Measurements from ENCODE around the gene PDE4B.

The PDE4B gene

DNA sequence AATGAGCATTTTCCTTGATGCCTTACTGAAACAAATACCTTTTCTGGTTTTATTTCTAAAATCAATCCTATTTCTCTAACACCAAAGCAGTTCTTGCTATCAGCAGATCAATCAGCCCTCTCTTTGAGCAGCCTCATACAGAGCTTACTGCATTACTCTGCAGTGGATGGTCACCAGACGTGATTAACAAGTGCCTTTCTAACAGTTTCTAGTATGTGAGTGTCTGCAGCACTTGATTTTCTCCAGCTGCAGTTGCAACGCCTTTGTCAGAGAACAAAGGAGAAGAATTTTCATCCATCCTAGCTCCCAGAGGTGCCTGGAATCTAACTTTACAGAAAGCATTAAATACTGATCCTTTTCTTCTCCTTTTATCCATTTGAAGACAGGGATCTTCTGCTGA lies 563.9 kb downstream of the PDE4B start:
- H3K27ac ChIP-seq (ENCODE audit: low read length) = no peak overlapping the region
- H3K36me3 ChIP-seq (ENCODE audit: insufficient read depth, low read depth, low read length) = peaks cover 15% of the 10 kb centered on the region; the same call in 1 of the 2 replicates
- peak overlapping the region; percentile 29; the same call in 1 of the 2 replicates for H3K4me3 ChIP-seq (ENCODE audit: low read length)

DNA sequence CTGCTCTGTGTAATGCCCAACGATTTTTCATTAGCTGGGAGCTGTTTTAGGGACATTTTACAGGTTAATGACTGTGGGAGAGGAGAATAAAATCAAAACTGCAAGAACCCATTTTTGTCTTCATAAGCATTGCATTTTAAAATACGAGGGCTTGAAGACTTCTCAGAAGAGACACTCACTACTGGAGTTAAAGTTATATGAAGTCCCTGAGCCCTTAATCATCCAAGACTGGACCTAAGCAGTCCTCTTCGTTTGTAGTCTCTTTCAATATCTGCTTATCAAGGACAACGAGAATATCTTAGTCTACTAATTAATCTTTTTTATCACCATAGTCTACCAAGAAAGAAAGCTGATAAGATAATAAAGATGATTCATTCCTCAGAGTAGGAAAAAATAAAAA lies 564.3 kb downstream of the PDE4B start:
- Histone ChIP-seq H3K27me3 (ENCODE audit: insufficient read depth, low read length) (no peaks in the 10 kb centered on the region), H3K27ac (ENCODE audit: low read length) (no peak overlapping the region), H3K4me3 (ENCODE audit: low read length) (peak overlapping the region; percentile 29; the same call in 1 of the 2 replicates), H3K4me1 (ENCODE audit: insufficient read depth, low read length) (peaks cover 46% of the 10 kb centered on the region), H3K9me3 (ENCODE audit: insufficient read depth, low read depth, low read length) (no peaks in the 10 kb centered on the region), H3K36me3 (ENCODE audit: insufficient read depth, low read depth, low read length) (peaks cover 19% of the 10 kb centered on the region; the same call in 1 of the 2 replicates), H3K9ac (ENCODE audit: low read depth, low read length) (peak overlapping the region; percentile 52; the same call in 1 of the 2 replicates)

More for the DNA sequence above, 563.9 kb downstream of the PDE4B start:
- Histone ChIP-seq H3K9me3 (ENCODE audit: insufficient read depth, low read depth, low read length) (no peaks in the 10 kb centered on the region), H3K4me1 (ENCODE audit: insufficient read depth, low read length) (peaks cover 48% of the 10 kb centered on the region), H3K27me3 (ENCODE audit: insufficient read depth, low read length) (no peaks in the 10 kb centered on the region), H3K9ac (ENCODE audit: low read depth, low read length) (peak overlapping the region; percentile 52; the same call in 1 of the 2 replicates)

DNA sequence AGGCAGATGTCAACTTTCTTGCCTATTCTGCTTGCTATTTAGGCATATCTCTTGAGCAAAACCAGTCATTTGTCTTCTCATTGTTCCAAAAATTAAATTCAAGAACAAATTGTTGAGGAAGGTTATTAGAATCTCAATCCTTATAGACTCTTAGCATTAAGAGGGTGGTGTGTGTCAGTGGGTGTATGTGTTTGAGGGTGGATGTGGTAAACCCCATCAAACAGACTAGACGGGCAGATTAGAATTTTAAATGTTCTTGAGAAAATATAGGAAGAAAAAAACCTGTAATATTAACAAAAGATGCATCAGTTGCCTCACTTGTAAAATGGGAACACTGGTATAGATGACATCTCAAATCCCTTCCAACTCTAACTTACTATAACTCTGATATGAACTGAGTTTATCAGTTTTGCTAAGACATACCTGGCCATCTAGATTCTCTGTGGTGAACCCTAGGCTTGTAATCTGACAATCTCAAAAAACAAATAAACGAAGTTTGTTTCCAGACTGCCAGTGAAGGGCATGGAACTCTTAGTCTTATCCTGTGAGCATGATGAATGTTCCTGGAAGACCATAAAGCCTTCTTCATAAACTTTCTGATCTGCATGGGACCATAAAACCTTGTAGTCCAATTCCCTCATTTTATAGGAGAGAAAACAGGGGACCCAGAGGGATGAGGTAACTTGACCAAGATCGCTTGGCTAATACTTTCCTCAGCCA lies 564.9 kb downstream of the PDE4B start:
- Histone ChIP-seq H3K27ac (ENCODE audit: low read length) (no peak overlapping the region), H3K9ac (ENCODE audit: low read depth, low read length) (no peak overlapping the region; the same call in 1 of the 2 replicates), H3K4me1 (ENCODE audit: insufficient read depth, low read length) (peaks cover 40% of the 10 kb centered on the region), H3K27me3 (ENCODE audit: insufficient read depth, low read length) (no peaks in the 10 kb centered on the region), H3K36me3 (ENCODE audit: insufficient read depth, low read depth, low read length) (peaks cover 25% of the 10 kb centered on the region; the same call in 1 of the 2 replicates), H3K4me3 (ENCODE audit: low read length) (no peak overlapping the region), H3K9me3 (ENCODE audit: insufficient read depth, low read depth, low read length) (no peaks in the 10 kb centered on the region)

DNA sequence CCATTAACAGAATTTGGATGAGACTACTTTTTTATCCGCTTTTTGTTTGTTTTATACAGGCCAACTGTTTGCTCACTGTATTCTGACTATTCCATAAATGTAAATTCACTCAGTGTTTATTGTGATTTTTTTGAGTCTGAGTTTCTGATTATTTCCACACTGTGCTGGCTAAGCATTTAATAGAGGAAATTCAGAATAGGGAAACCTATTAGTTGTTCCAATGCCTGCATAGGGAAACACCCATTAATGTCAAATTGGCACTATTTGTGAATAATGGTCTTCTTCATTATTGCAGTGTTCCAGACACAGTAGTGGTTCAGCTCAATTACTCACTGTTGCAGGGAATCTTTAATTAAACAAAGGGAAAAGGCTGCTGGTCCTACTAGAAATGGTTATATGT lies 566.6 kb downstream of the PDE4B start:
- no peak overlapping the region for H3K4me3 ChIP-seq (ENCODE audit: low read length)
- peaks cover 42% of the 10 kb centered on the region; the same call in 1 of the 2 replicates for H3K36me3 ChIP-seq (ENCODE audit: insufficient read depth, low read depth, low read length)
- H3K9ac ChIP-seq (ENCODE audit: low read depth, low read length) = no peak overlapping the region
- H3K9me3 ChIP-seq (ENCODE audit: insufficient read depth, low read depth, low read length) = no peaks in the 10 kb centered on the region
- H3K4me1 ChIP-seq (ENCODE audit: insufficient read depth, low read length) = peaks cover 24% of the 10 kb centered on the region
- no peaks in the 10 kb centered on the region for H3K27me3 ChIP-seq (ENCODE audit: insufficient read depth, low read length)
- H3K27ac ChIP-seq (ENCODE audit: low read length) = no peak overlapping the region

DNA sequence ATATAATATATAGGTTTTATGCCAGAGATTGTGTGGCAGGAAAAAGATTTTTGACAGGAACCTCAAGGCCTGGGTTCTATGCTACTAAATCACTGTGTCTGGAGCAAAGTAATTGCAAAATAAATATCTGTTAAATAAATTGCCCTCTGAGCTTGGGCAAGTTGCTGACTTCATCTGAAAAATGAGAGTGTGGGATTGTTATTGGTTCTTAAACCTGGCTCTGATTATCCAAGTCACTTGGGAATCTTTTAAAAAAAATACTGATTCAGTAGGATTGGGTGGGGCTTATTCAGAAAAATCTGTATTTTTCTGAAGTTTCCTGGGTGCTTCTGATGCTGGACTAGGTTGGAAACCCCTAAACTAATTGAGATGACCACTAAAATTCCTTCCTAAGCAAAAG lies 567.1 kb downstream of the PDE4B start:
- Histone ChIP-seq H3K4me1 (ENCODE audit: insufficient read depth, low read length) (peaks cover 22% of the 10 kb centered on the region), H3K4me3 (ENCODE audit: low read length) (no peak overlapping the region)

DNA sequence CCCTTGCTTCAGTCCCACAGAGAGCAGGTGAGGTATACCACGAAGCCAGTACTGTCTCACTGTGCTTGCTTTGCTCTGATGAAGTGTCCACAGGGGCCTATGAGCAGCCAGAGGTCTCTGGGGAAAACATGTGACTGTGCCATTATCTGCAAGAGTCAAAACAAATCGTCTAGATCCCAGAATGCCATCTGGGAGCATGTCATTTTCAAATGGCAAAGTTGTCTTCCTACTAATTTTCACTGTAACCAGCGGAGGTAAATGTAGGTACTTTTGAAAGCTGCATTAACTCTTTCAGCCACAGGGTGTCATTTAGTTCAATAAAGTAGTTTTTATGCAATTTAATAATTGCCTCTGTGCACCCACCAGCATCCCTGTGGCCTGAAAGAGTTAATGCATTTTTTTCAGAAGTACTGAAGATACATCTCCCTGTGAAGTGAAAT lies 567.6 kb downstream of the PDE4B start:
- Histone ChIP-seq H3K4me3 (ENCODE audit: low read length) (no peak overlapping the region), H3K27ac (ENCODE audit: low read length) (no peak overlapping the region), H3K27me3 (ENCODE audit: insufficient read depth, low read length) (no peaks in the 10 kb centered on the region), H3K9me3 (ENCODE audit: insufficient read depth, low read depth, low read length) (no peaks in the 10 kb centered on the region), H3K4me1 (ENCODE audit: insufficient read depth, low read length) (peaks cover 19% of the 10 kb centered on the region), H3K9ac (ENCODE audit: low read depth, low read length) (no peak overlapping the region), H3K36me3 (ENCODE audit: insufficient read depth, low read depth, low read length) (peaks cover 52% of the 10 kb centered on the region; the same call in 1 of the 2 replicates)

More for the DNA sequence above, 567.1 kb downstream of the PDE4B start:
- H3K9me3 ChIP-seq (ENCODE audit: insufficient read depth, low read depth, low read length) = no peaks in the 10 kb centered on the region
- peaks cover 47% of the 10 kb centered on the region; the same call in 1 of the 2 replicates for H3K36me3 ChIP-seq (ENCODE audit: insufficient read depth, low read depth, low read length)
- no peaks in the 10 kb centered on the region for H3K27me3 ChIP-seq (ENCODE audit: insufficient read depth, low read length)
- no peak overlapping the region for H3K27ac ChIP-seq (ENCODE audit: low read length)
- no peak overlapping the region for H3K9ac ChIP-seq (ENCODE audit: low read depth, low read length)

DNA sequence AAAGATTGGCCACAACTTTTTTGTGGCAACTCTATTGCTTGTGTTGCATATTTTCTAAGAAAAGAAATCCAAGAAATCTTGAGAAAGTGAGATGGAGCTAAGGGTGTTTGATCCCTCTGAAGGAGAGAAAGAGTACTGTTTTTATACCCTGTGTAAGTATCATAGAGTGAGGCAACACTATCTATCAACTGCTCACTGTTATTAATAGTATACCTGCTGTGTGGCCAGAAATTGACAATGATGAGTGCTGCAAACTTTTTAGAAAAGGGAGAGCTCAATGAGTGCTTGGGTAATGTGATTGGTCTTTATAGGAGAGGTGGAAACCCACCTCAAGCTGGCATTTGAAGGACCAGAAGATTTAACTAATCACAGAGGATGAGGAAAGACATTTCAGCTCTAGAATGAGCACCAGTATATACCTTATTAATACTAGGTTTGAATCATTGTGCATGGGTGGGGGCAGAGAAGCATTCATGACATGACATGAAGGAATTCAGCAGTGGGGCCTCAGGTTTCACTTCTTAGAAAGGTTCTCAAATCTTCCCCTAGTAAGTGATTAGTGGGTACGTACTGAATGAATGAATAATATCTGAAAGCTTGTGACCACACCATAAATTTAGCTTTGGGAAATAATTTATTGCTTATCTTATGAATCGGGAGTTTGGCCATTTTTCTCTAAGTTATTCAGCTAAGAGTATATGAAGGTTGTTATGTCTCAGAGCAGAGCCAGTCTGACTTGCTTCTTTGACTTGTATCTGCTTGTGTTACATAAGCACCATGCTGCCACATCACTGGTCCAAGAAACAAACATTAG lies 572.1 kb downstream of the PDE4B start:
- Histone ChIP-seq H3K9me3 (ENCODE audit: insufficient read depth, low read depth, low read length) (no peaks in the 10 kb centered on the region), H3K9ac (ENCODE audit: low read depth, low read length) (no peak overlapping the region), H3K36me3 (ENCODE audit: insufficient read depth, low read depth, low read length) (peaks cover 87% of the 10 kb centered on the region), H3K27me3 (ENCODE audit: insufficient read depth, low read length) (no peaks in the 10 kb centered on the region), H3K27ac (ENCODE audit: low read length) (no peak overlapping the region), H3K4me3 (ENCODE audit: low read length) (no peak overlapping the region), H3K4me1 (ENCODE audit: insufficient read depth, low read length) (no peaks in the 10 kb centered on the region)

DNA sequence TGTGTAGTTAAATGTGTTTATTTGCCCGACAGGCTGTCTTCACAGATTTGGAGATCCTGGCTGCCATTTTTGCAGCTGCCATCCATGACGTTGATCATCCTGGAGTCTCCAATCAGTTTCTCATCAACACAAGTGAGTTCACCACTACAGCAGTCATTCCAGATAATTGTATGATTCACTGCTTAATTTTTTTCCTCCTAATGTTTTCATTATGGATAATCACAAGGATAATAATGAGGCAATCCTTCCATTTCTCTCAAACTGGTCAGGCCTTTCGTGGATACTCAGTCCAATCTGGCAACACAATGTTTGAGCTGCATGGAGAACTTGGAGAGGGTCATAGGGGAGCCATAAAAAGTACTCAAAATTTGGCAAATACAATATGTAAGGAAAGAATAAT lies 572.9 kb downstream of the PDE4B start:
- Histone ChIP-seq H3K27me3 (ENCODE audit: insufficient read depth, low read length) (no peaks in the 10 kb centered on the region), H3K9me3 (ENCODE audit: insufficient read depth, low read depth, low read length) (no peaks in the 10 kb centered on the region), H3K4me3 (ENCODE audit: low read length) (no peak overlapping the region), H3K4me1 (ENCODE audit: insufficient read depth, low read length) (no peaks in the 10 kb centered on the region), H3K9ac (ENCODE audit: low read depth, low read length) (no peak overlapping the region), H3K36me3 (ENCODE audit: insufficient read depth, low read depth, low read length) (peaks cover 94% of the 10 kb centered on the region), H3K27ac (ENCODE audit: low read length) (no peak overlapping the region)

DNA sequence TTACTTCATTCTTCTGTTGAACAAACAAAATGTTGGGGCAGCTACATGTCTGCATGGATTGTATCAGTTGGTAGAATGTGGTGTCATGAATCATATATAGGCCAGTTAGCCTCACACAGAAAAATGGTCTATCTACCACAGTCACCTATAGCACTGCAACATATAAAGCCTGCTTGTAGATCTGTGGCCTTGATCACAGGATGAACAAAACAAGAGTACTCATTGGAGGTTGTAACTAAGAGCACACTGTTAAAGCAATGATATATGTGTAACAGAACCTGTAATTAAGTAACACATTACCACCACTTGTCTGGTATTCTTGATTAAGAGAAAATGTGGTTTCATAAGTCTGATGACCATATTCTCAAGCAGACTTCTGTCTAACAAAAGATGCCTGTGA lies 573.9 kb downstream of the PDE4B start:
- Histone ChIP-seq H3K27me3 (ENCODE audit: insufficient read depth, low read length) (no peaks in the 10 kb centered on the region), H3K27ac (ENCODE audit: low read length) (no peak overlapping the region), H3K4me1 (ENCODE audit: insufficient read depth, low read length) (no peaks in the 10 kb centered on the region), H3K9me3 (ENCODE audit: insufficient read depth, low read depth, low read length) (no peaks in the 10 kb centered on the region), H3K36me3 (ENCODE audit: insufficient read depth, low read depth, low read length) (peaks cover 96% of the 10 kb centered on the region), H3K4me3 (ENCODE audit: low read length) (no peak overlapping the region), H3K9ac (ENCODE audit: low read depth, low read length) (no peak overlapping the region)

DNA sequence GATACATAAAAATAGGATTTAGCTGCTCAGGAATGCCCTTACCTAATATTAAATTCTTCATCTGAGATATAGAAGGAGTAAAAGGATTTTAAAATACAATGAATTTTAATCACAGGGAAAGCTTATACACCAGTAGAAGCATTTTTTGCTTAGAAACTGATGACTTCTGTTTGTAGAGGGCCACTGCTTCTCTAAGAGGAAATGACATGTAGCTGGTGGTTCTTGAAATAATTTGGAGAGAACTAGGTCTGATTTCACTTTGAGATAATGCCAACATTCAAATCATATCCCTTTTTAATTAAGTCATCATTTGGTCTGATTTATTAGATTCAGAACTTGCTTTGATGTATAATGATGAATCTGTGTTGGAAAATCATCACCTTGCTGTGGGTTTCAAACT lies 574.7 kb downstream of the PDE4B start:
- Histone ChIP-seq H3K27me3 (ENCODE audit: insufficient read depth, low read length) (no peaks in the 10 kb centered on the region), H3K27ac (ENCODE audit: low read length) (no peak overlapping the region), H3K9ac (ENCODE audit: low read depth, low read length) (no peak overlapping the region), H3K36me3 (ENCODE audit: insufficient read depth, low read depth, low read length) (peaks cover 96% of the 10 kb centered on the region), H3K9me3 (ENCODE audit: insufficient read depth, low read depth, low read length) (no peaks in the 10 kb centered on the region), H3K4me3 (ENCODE audit: low read length) (no peak overlapping the region), H3K4me1 (ENCODE audit: insufficient read depth, low read length) (no peaks in the 10 kb centered on the region)

DNA sequence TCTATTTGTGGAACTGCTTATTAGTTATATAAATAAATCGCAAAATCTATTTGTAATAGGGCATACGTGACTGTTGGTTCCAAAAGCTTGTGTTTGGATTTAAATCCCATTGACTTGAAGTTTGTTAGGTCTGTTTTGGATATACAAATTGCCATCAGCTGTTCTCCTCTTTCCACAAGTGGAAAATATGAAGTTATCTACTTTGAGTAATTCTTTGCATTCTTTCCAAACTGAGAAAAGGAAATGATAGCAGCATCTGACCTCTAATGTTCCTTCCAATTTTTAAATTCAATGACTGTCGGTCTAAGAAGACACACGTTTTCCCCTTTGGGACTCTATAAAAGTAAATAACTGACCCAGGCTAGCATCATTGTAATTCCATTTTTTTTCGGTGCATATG lies 575.6 kb downstream of the PDE4B start:
- peaks cover 96% of the 10 kb centered on the region for H3K36me3 ChIP-seq (ENCODE audit: insufficient read depth, low read depth, low read length)
- H3K4me3 ChIP-seq (ENCODE audit: low read length) = no peak overlapping the region

More for the DNA sequence above, 575.6 kb downstream of the PDE4B start:
- no peaks in the 10 kb centered on the region for H3K27me3 ChIP-seq (ENCODE audit: insufficient read depth, low read length)
- H3K4me1 ChIP-seq (ENCODE audit: insufficient read depth, low read length) = no peaks in the 10 kb centered on the region
- H3K9me3 ChIP-seq (ENCODE audit: insufficient read depth, low read depth, low read length) = no peaks in the 10 kb centered on the region
- no peak overlapping the region for H3K9ac ChIP-seq (ENCODE audit: low read depth, low read length)
- H3K27ac ChIP-seq (ENCODE audit: low read length) = no peak overlapping the region
